ENCODE measurements around the gene EFL1. TPM values are rescaled to one million over a fixed set of nuclear protein-coding genes. Genes with fewer than 3 reads are reported as not detected.
A peak's percentile ranks its signal among the peaks of the same experiment; 100 is the strongest.

Gene EFL1
- total and polyA plus RNA-seq, 2 donors (not counting 3 experiments of a cell fraction or from before 2014, with no cell fraction given): 6.6 to 21.9 TPM

GRCh38 chr15:82197733-82198594 is 64.6 kb downstream of the EFL1 start:
- H3K4me1 ChIP-seq (ENCODE audit: control insufficient read depth, extremely low read depth, insufficient read depth, low read length): no peaks in the 10 kb centered on the region
- FAIRE-seq (peak; percentile 95), DNase-seq (ENCODE audit: low read depth, low spot score) (peak; percentile 74)
- no peaks in the 10 kb centered on the region for H4K20me1 ChIP-seq (replicated peaks; ENCODE audit: control insufficient read depth, extremely low read depth, insufficient read depth, low read length)
- no TSS peak for BruUV-seq (replicated peaks)
- H3K9me1 ChIP-seq (replicated peaks; ENCODE audit: control insufficient read depth, extremely low read depth, insufficient read depth, low read length): no peaks in the 10 kb centered on the region
- H3K27ac ChIP-seq (ENCODE audit: insufficient read depth, low read depth, low read length): no peak overlapping the region
- no peaks in the 10 kb centered on the region for H3K36me3 ChIP-seq (ENCODE audit: control insufficient read depth in 2 of 2, extremely low read depth in 1 of 2, insufficient read depth in 2 of 2, low read length in 2 of 2)
- intact Hi-C loops (cut with micrococcal nuclease): loop anchor here (1.0 to 5.0 kb wide), 5 partner anchors 90 to 788 kb away; no protein-coding TSS in a partner anchor
- H3K4me2 ChIP-seq (ENCODE audit: insufficient read depth, low read length): no peak overlapping the region
- dilution Hi-C loops (cut with MboI; ENCODE audit: extremely low pct_ligation_motif_present, low sequenced_read_pairs): no loop called here
- no peak overlapping the region for H3K9ac ChIP-seq (replicated peaks; ENCODE audit: extremely low read depth, insufficient read depth, low read length)
- no peaks in the 10 kb centered on the region for H3K27me3 ChIP-seq (ENCODE audit: control insufficient read depth in 2 of 2, insufficient read depth in 2 of 2, low read length in 2 of 2)
- H3K9me3 ChIP-seq (replicated peaks; ENCODE audit: control insufficient read depth, insufficient read depth, low read length): no peaks in the 10 kb centered on the region
- ChIA-PET POLR2A (no interaction called here), CTCF (interaction anchor here (0.6 to 1.2 kb wide), 16 partner anchors 11 to 787 kb away, joined by 3 to 91 read pairs (median 3); partner anchors contain the start of gene MEX3B)
- no peak overlapping the region for H2AFZ ChIP-seq (ENCODE audit: low read depth, low read length)
- no peaks in the 10 kb centered on the region for H3K79me2 ChIP-seq (ENCODE audit: control insufficient read depth, insufficient read depth, low read length)
- no peak for TF ChIP-seq GATA2 (IDR thresholded peaks at IDR 0.05; ENCODE audit: insufficient read depth, insufficient read length, low read depth, low read length)
- TF ChIP-seq CTCF (IDR thresholded peaks at IDR 0.05; ENCODE audit: extremely low read depth in 1 of 2, insufficient read depth in 1 of 2, low read depth in 1 of 2, low read length in 2 of 2): peak; percentile 75 to 81
- TF ChIP-seq EZH2 (IDR thresholded peaks at IDR 0.05; ENCODE audit: borderline replicate concordance, low read depth, low read length, severe bottlenecking): no peak
- no peak for TF ChIP-seq JUN (IDR thresholded peaks at IDR 0.05; ENCODE audit: borderline replicate concordance, insufficient read depth, insufficient read length, low read depth)
- no peak for TF ChIP-seq POLR2AphosphoS5 (IDR thresholded peaks at IDR 0.05; ENCODE audit: insufficient read depth, low read depth, low read length)
- no peak for TF ChIP-seq FOS (IDR thresholded peaks at IDR 0.05; ENCODE audit: borderline replicate concordance, insufficient read depth, low read length)
- no peak overlapping the region for H3K4me3 ChIP-seq (replicated peaks in 1 of 3; ENCODE audit: insufficient read depth in 1 of 3, low read depth in 1 of 3, low read length in 3 of 3)

All from endothelial cell of umbilical vein (primary cell).